Tibial artery (tissue), 4 donors: ENCODE results near the gene UGT1A5.

Experiments used
- DNase-seq, 2 donors: peaks; one replicate each; pipeline ENCODE4 v3.0.0-alpha.2; 2019
- H3K27ac ChIP-seq, 2 donors: fragments of 200-600 bp; sonication (generic) in 1 of 2; 1 replicate in 1 of 2; 2 replicates in 1 of 2; pipeline ENCODE4 v1.5.1; 2018 to 2019; ENCODE audit warnings: mild to moderate bottlenecking in 1 of 2
- H3K27me3 ChIP-seq, 2 donors: fragments of 200-600 bp; sonication (generic) in 1 of 2; one replicate each; pipeline versions ENCODE4 v1.5.1 to v1.6.0; 2016 to 2019
- H3K36me3 ChIP-seq, 3 donors: fragments of 200-600 bp; sonication (generic) in 2 of 3; one replicate each; pipeline ENCODE4 v1.5.1; 2016 to 2019; ENCODE audit warnings: mild to moderate bottlenecking in 2 of 3
- H3K4me1 ChIP-seq, 4 donors: fragments of 200-600 bp; sonication (generic) in 2 of 4; 1 replicate in 3 of 4; 2 replicates in 1 of 4; pipeline ENCODE4 v1.5.1; 2016 to 2019
- H3K4me3 ChIP-seq, 2 donors: fragments of 200-600 bp; sonication (generic) in 1 of 2; 1 replicate in 1 of 2; 2 replicates in 1 of 2; pipeline ENCODE4 v1.5.1; 2018 to 2019; ENCODE audit warnings: mild to moderate bottlenecking in 2 of 2
- H3K9me3 ChIP-seq, 3 donors: fragments of 200-600 bp; sonication (generic) in 1 of 3; one replicate each; pipeline ENCODE4 v1.5.1; 2016 to 2019
- CTCF ChIP-seq, 2 experiments: fragments of 200-600 bp in 1 of 2; fragments of 450-650 bp in 1 of 2; IDR thresholded peaks; one replicate each; pipeline ENCODE4 v1.5.1; 2017 to 2019; ENCODE audit warnings: antibody characterized with exemption in 2 of 2, mild to moderate bottlenecking in 1 of 2, moderate library complexity in 1 of 2
- intact Hi-C: fragments of 100-400 bp; cut with DNase I; formaldehyde crosslinking; loops from one replicate; pipeline ENCODE4 v1.15.0; 2023; ENCODE audit warnings: low total_unique reads

The UGT1A5 gene

GRCh38 chr2:233803292-233803911, 90.7 kb downstream of the UGT1A5 start:
- H3K36me3 ChIP-seq: no peaks in the 10 kb centered on the region
- TF ChIP-seq CTCF (IDR thresholded peaks at IDR 0.05): no peak
- no peak overlapping the region for H3K27ac ChIP-seq
- H3K27me3 ChIP-seq: peaks cover 0 to 4% of the 10 kb centered on the region in 2 donors
- intact Hi-C loops: no loop called here
- no peaks in the 10 kb centered on the region for H3K9me3 ChIP-seq
- peak in 1 of 2 donors; percentile 51 for DNase-seq
- no peak overlapping the region for H3K4me3 ChIP-seq
- H3K4me1 ChIP-seq: no peaks in the 10 kb centered on the region

- H3K4me1 ChIP-seq: no peaks in the 10 kb centered on the region
- intact Hi-C loops: no loop called here
- no peaks in the 10 kb centered on the region for H3K9me3 ChIP-seq
- H3K4me3 ChIP-seq: no peak overlapping the region
- H3K36me3 ChIP-seq: no peaks in the 10 kb centered on the region
- no peak for TF ChIP-seq CTCF (IDR thresholded peaks at IDR 0.05)
- peak in 1 of 2 donors; percentile 43 for DNase-seq
- peaks cover 0 to 5% of the 10 kb centered on the region in 2 donors for H3K27me3 ChIP-seq
- no peak overlapping the region for H3K27ac ChIP-seq
Observed at GRCh38 chr2:233803994-233804393, 91.3 kb downstream of the UGT1A5 start.

GRCh38 chr2:233807215-233807865, 94.6 kb downstream of the UGT1A5 start:
- TF ChIP-seq CTCF (IDR thresholded peaks at IDR 0.05): no peak
- Histone ChIP-seq H3K4me1 (no peaks in the 10 kb centered on the region), H3K36me3 (no peaks in the 10 kb centered on the region), H3K9me3 (no peaks in the 10 kb centered on the region), H3K4me3 (no peak overlapping the region), H3K27me3 (peaks cover 0 to 9% of the 10 kb centered on the region in 2 donors), H3K27ac (no peak overlapping the region)
- peak; percentile 13 to 48 for DNase-seq
- intact Hi-C loops: no loop called here

GRCh38 chr2:233807966-233808935, 95.5 kb downstream of the UGT1A5 start:
- intact Hi-C loops: no loop called here
- Histone ChIP-seq H3K4me1 (no peaks in the 10 kb centered on the region), H3K4me3 (no peak overlapping the region), H3K27ac (no peak overlapping the region), H3K36me3 (no peaks in the 10 kb centered on the region), H3K9me3 (no peaks in the 10 kb centered on the region), H3K27me3 (peaks cover 0 to 9% of the 10 kb centered on the region in 2 donors)
- no peak for TF ChIP-seq CTCF (IDR thresholded peaks at IDR 0.05)
- DNase-seq: peak; percentile 15 to 35

GRCh38 chr2:233810385-233810784, 97.7 kb downstream of the UGT1A5 start:
- no peaks in the 10 kb centered on the region for H3K4me1 ChIP-seq
- H3K27ac ChIP-seq: no peak overlapping the region
- H3K4me3 ChIP-seq: no peak overlapping the region
- DNase-seq: peak; percentile 3 to 33
- no peaks in the 10 kb centered on the region for H3K9me3 ChIP-seq
- H3K27me3 ChIP-seq: peaks cover 0 to 9% of the 10 kb centered on the region in 2 donors
- no peaks in the 10 kb centered on the region for H3K36me3 ChIP-seq
- no peak for TF ChIP-seq CTCF (IDR thresholded peaks at IDR 0.05)
- intact Hi-C loops: no loop called here
